ENCODE data around the gene VSIG2. TPM values are rescaled to one million over a fixed set of nuclear protein-coding genes. Genes with fewer than 3 reads are reported as not detected.
"Not testable (repeated sequence)": the region's sequence is repeated elsewhere in the genome, so short reads cannot be mapped to it uniquely, and the experiment has no call there.

The VSIG2 gene
- total RNA-seq, 2 donors from 2014 or later, result not detected

- H3K9me3 Mint-ChIP-seq; H3K27ac Mint-ChIP-seq; H3K36me3 Mint-ChIP-seq; ATAC-seq; DNase-seq (ENCODE audit: low spot score in 2 of 2): not testable (repeated sequence)
Measured at GRCh38 chr11:124770959-124771358, 18.9 kb upstream of the VSIG2 start.

DNA sequence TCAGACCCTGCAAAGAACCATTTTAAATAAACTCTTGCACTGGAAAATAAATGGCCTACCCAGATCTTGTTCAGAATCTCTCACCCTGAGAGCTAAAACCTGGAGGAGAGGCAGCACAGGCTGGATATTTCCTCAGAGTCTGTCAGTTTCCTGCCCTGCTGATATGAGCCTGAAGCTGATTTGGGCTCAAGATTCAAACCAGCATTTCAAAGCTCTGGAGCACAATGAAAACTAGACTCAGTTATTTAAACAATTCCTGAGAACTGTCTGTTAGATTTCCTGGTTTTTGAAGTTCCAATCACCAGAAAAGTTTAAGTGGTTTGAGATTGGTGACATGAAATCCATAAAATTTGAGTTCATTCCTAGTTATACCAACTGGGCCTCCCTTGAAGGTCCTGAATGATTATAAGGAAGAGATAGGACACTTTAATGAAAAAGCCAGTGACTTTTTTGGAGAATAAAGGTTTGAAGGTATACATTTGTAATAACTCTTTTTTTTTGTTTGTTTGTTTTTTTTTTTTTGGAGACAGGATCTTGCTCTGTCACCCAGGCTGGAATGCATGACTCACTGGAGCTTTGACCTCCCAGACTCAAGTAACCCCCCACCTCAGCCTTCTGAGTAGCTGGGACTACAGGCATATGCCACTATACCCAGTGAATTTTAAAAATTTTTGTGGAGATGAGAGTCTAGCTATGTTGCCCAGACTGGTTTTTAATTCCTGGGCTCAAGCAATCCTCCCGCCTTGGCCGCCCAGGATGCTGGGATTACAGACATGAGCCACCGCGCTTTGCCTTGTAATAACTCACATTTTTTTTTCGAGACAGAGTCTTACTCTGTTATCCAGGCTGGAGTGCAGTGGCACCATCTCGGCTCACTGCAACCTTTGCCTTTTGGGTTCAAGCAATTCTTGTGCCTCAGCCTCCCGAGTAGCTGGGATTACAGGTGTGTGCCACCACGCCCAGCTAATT, 18.0 kb upstream of the VSIG2 start:
- Mint-ChIP-seq H3K9me3 (no peaks in the 10 kb centered on the region), H3K27ac (no peak overlapping the region), H3K36me3 (peaks cover 6 to 8% of the 10 kb centered on the region in 2 donors)
- no peak for ATAC-seq
- no peak for DNase-seq (ENCODE audit: low spot score in 2 of 2)

DNA sequence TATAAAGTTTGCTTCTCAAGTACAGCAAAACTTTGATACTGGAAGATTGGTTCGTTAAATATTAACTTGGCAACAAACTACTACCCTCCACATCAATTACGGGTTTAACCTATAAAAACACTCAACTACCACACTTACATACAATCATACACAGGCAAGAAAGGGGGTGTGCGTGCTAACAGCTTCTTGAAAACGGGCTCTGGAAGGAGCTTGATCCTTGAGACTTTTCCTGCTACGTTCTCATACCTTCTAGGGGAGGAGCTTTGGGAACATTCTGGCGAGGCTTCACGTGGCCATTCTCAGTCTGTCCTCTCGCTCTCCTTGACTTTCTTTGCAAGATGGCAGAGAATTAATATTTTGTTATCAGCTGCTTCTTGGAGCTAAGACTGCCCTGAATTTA, 16.9 kb upstream of the VSIG2 start:
- Mint-ChIP-seq H3K9me3 (no peaks in the 10 kb centered on the region), H3K27ac (no peak overlapping the region)
- no peak for ATAC-seq

GRCh38 chr11:124766156-124766555, 14.1 kb upstream of the VSIG2 start:
- H3K27ac Mint-ChIP-seq, result no peak overlapping the region
- H3K36me3 Mint-ChIP-seq, result no peaks in the 10 kb centered on the region
- DNase-seq (ENCODE audit: low spot score in 2 of 2) (no peak), ATAC-seq (no peak)
- H3K9me3 Mint-ChIP-seq, result no peaks in the 10 kb centered on the region

More for the DNA sequence above, 16.9 kb upstream of the VSIG2 start:
- DNase-seq (ENCODE audit: low spot score in 2 of 2), result no peak
- H3K36me3 Mint-ChIP-seq, result peaks cover 6 to 8% of the 10 kb centered on the region in 2 donors

GRCh38 chr11:124763156-124763947, 11.3 kb upstream of the VSIG2 start:
- Mint-ChIP-seq H3K27ac (peak overlapping the region in 1 of 2 donors; percentile 79), H3K36me3 (no peaks in the 10 kb centered on the region)

GRCh38 chr11:124762624-124763155, 10.6 kb upstream of the VSIG2 start:
- DNase-seq (ENCODE audit: low spot score in 2 of 2) (no peak), ATAC-seq (peak; percentile 49 to 53)
- H3K9me3 Mint-ChIP-seq, result no peaks in the 10 kb centered on the region
- no peak overlapping the region for H3K27ac Mint-ChIP-seq
- H3K36me3 Mint-ChIP-seq, result no peaks in the 10 kb centered on the region

More at GRCh38 chr11:124763156-124763947, 11.3 kb upstream of the VSIG2 start:
- DNase-seq (ENCODE audit: low spot score in 2 of 2) (peak; percentile 74 to 89), ATAC-seq (peak; percentile 55 to 57)
- no peaks in the 10 kb centered on the region for H3K9me3 Mint-ChIP-seq

DNA sequence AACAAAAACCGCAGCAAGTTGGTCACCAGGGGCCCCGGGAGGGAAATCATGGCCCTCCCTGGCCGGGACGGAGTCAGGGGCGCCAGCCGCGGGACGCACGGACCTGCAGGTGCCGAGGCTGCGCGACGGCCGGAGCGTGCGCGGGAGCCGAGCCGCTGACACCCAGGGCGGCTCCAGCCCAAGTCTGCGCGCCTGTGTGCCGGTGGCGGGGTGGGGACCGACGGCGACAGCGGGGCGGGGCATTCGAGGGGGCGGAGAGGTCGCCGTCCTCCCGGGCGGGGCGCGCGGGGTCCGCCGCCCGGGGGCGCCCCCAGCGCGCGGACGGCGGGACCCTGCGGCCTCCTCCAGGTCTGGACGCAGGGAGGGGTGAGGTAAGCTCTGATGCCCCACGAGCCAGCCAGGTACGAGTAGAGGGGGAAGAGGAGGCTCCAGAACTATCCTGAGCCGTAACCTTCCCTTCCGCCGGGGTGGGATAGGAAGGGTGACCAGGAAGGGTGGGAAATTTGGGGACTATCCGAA, 10.1 kb upstream of the VSIG2 start, which contains the start of gene ESAM:
Gene ESAM, minus strand, starts transcription at position 186 of the 519 bp plus-strand sequence. Its CDS starts 136 bp downstream, at position 50.
- no peaks in the 10 kb centered on the region for H3K36me3 Mint-ChIP-seq
- DNase-seq (ENCODE audit: low spot score in 2 of 2) (peak in 1 of 2 donors; percentile 77), ATAC-seq (peak; percentile 65 to 84)
- no peaks in the 10 kb centered on the region for H3K9me3 Mint-ChIP-seq
- H3K27ac Mint-ChIP-seq, result peak within 1 kb of the TSS in 1 of 2 donors; percentile 79

GRCh38 chr11:124761301-124762104, 9.4 kb upstream of the VSIG2 start:
- H3K9me3 Mint-ChIP-seq, result no peaks in the 10 kb centered on the region
- DNase-seq (ENCODE audit: low spot score in 2 of 2) (no peak), ATAC-seq (peak in 1 of 2 donors; percentile 8)

GRCh38 chr11:124760806-124761205, 8.8 kb upstream of the VSIG2 start:
- ATAC-seq (no peak), DNase-seq (ENCODE audit: low spot score in 2 of 2) (no peak)
- Mint-ChIP-seq H3K9me3 (no peaks in the 10 kb centered on the region), H3K36me3 (no peaks in the 10 kb centered on the region), H3K27ac (no peak overlapping the region)

More at GRCh38 chr11:124761301-124762104, 9.4 kb upstream of the VSIG2 start:
- H3K27ac Mint-ChIP-seq, result no peak overlapping the region
- H3K36me3 Mint-ChIP-seq, result no peaks in the 10 kb centered on the region

DNA sequence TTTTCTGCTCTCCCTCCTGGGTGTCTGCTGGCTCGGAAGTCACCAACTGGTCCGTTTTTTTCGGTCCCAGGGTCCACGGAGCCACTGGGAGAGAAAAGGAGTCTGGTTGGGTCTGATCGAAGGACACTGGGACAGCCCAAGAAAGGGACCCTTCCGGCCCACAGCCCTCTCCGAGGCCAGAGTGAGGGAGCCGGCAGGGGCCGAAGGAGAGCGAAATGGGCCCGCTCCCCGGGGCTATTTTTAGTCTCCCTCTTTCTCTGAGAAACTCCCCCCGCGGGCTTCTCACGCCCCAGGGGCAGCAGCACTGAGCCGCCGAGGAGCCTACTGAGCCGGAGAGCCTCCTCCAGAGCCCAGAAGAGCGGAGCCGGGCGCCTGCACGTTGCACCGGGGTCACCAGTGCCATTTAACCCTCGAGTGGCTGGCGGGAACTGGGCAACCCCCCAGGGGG, 8.2 kb upstream of the VSIG2 start:
- ATAC-seq (no peak), DNase-seq (ENCODE audit: low spot score in 2 of 2) (no peak)
- no peak overlapping the region for H3K27ac Mint-ChIP-seq
- no peaks in the 10 kb centered on the region for H3K36me3 Mint-ChIP-seq
- H3K9me3 Mint-ChIP-seq, result no peaks in the 10 kb centered on the region

DNA sequence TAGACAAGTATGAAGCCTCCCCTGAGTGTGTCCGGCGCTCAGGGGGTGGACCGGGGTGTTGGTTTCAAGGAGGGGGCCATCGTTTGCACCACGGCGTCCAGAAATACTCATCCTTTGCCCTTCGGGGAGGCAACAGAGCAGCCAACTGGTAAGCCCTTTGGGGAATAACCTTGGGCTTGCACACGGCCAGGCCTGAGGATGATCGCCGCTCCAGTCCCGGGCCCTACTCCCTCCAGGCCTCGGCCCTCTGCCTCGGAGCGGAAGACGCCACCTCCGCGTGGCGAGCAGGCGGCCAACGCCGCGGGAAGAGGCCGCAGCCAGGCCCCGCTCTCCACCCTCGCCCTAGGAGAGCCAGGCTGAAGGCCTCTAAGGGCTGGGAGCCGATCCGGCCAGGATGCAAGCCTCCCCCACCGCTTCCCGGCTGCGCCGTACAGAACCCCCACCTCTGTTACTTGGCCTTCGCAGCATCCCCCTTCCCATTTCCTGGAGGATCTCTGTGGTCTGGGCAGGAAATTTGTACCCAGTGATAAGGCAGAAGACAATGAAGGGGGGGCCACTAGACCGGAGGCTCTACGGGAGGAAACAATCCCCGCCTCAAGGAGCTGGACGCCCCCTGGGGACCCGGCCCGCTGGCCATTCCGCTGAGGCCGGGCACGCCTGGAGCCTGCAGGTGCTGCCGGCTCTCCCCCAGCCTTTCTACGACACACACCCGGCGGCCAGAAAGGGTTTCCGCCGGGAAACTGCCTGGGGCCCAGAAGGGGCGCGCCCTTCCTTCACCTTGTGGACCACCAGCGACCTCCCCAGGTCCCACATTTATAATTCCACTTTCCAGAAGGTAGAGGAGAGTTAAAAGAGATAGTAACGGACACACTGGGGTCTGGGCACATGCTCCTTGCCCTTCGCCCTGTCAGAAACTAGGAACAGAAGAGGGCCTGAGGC, 7.5 kb upstream of the VSIG2 start:
- H3K36me3 Mint-ChIP-seq, result no peaks in the 10 kb centered on the region
- ATAC-seq (no peak), DNase-seq (ENCODE audit: low spot score in 2 of 2) (no peak)
- no peaks in the 10 kb centered on the region for H3K9me3 Mint-ChIP-seq
- H3K27ac Mint-ChIP-seq, result no peak overlapping the region

DNA sequence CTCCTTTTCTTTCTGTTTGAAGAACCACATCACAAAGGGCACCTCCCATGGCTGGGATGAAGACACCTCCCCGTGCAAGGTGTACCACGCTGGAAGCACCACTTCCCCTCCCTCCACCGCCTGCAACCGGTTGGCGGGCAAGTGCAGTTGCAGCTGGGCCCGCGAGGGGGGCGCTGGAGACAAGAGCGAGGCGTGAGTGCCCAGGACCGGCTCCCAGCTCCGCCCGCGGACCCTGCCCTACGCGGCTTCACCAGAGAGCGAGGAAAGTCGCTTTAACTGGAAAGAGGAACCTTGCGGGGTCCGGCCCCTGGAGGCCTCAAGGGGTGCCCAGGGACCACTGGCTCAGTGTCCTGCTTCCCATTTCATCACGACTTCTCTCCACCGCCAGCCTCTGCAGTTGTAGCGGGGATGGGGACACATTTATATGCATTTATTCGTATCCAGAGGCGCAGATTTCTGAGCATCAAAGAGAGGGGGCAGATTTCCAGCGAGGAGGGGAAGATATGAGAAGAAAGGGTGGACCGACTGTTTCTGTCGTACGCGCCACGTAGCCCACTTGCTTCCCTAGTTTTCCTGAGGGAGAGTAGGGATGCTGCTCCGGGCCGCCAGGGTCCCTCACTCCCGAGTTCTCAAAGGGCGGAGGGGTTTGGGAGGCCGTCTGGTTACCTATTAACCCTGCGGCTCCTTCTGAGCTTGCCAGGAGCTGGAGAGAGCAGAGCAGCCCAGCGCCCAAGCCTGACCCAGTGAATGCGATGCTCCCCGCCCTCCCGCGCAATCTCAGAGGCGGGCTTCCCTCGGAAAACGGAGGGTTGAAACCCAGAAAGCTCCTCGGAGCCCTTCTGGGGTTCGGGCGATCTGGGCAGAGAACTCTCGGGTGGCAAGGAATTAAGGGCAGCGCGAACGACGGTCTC, 6.6 kb upstream of the VSIG2 start:
- no peak overlapping the region for H3K27ac Mint-ChIP-seq
- no peaks in the 10 kb centered on the region for H3K9me3 Mint-ChIP-seq
- peak in 1 of 2 donors; percentile 77 for DNase-seq (ENCODE audit: low spot score in 2 of 2)
- H3K36me3 Mint-ChIP-seq, result no peaks in the 10 kb centered on the region
- peak; percentile 62 to 67 for ATAC-seq

DNA sequence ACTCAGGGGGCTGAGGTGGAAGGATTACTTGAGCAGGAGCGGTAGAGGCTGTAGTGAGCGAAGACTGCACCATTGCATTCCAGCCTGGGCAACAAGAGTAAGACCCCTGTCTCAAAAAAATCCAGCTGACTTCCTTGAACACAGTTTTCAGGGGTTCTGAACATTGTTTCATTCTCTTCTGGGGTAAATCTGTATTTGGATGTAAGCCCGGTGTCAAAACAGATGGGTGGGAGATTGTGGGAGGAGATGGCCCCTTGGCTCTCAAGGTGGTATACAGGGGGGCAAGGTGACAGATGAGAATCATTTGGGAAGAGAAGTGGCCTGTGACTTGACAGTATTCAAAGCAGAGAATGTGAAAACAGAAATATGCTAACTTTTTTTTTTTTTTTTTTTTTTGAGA, 5.3 kb upstream of the VSIG2 start:
- ATAC-seq (no peak), DNase-seq (ENCODE audit: low spot score in 2 of 2) (no peak)
- Mint-ChIP-seq H3K27ac (no peak overlapping the region), H3K36me3 (no peaks in the 10 kb centered on the region), H3K9me3 (no peaks in the 10 kb centered on the region)

DNA sequence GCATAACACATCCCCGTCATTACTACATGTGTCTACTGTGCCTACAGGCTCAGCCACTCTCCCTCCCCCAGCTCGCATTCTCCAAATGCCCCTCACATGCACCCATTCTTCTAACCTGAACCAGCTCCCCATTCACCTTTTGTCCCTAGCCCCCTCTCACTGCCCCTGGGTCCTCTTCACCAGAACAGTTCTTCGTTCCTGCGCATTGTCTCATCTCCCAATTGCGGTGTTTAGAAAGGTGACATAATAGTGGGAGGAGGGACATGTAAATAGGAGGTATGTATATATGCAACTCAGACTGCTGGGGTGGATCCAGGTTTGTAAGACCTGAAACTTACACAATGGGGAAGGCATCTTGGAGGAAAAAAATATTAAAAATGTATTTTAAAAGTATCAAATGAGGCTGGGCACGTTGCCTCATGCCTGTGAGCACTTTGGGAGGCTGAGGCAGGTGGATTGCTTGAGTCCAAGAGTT, 4.7 kb upstream of the VSIG2 start:
- Mint-ChIP-seq H3K9me3 (no peaks in the 10 kb centered on the region), H3K36me3 (no peaks in the 10 kb centered on the region), H3K27ac (no peak overlapping the region)
- ATAC-seq (no peak), DNase-seq (ENCODE audit: low spot score in 2 of 2) (no peak)

Data from activated naive CD4-positive, alpha-beta T cell treated with anti-CD3 and anti-CD28 coated beads, Interleukin-2, amount 50 U/mL, for 72 hours (primary cell).